C4-2B (cell line): ENCODE measurements around the gene RUNDC3A.

Experiments
- CTCF ChIP-seq: fragments of 450-650 bp; conservative IDR thresholded peaks from 2 replicates; pipeline ENCODE4 v1.5.1; 2017; ENCODE audit warnings: mild to moderate bottlenecking
- ZFX ChIP-seq: fragments of 450-650 bp; IDR thresholded peaks from 2 replicates; pipeline ENCODE4 v1.6.1; 2017

- TF ChIP-seq CTCF (no peak), ZFX (no peak)
Observed at GRCh38 chr17:44367231-44367979, 59.0 kb downstream of the RUNDC3A start.
